MG63 (cell line): ENCODE data around the gene ESPN. TPM values are rescaled to one million over a fixed set of nuclear protein-coding genes. Genes with fewer than 3 reads are reported as not detected.
A peak's percentile ranks its signal among the peaks of the same experiment; 100 is the strongest.
"Not testable (repeated sequence)": the region's sequence is repeated elsewhere in the genome, so short reads cannot be mapped to it uniquely, and the experiment has no call there.

ENCODE experiments used
- DNase-seq: peaks from one replicate; pipeline ENCODE4 v3.0.0-alpha.2; 2020
- H3K27me3 ChIP-seq: fragments of 250-450 bp; sonication (Bioruptor Pico); 2 replicates; pipeline ENCODE4 v1.5.1; 2020; ENCODE audit warnings: mild to moderate bottlenecking, moderate library complexity
- H3K36me3 ChIP-seq: fragments of 250-450 bp; sonication (Bioruptor Pico); 2 replicates; pipeline ENCODE4 v1.5.1; 2020; ENCODE audit warnings: mild to moderate bottlenecking, moderate library complexity
- H3K4me3 ChIP-seq: fragments of 250-450 bp; sonication (Bioruptor Pico); 2 replicates; pipeline ENCODE4 v1.5.1; 2020; ENCODE audit warnings: mild to moderate bottlenecking, moderate library complexity
- H3K9me3 ChIP-seq: fragments of 250-450 bp; sonication (Bioruptor Pico); 2 replicates; pipeline ENCODE4 v1.5.1; 2020; ENCODE audit warnings: mild to moderate bottlenecking, moderate library complexity
- total RNA-seq: library from RNA; depleted of rRNA; stranded (reverse); fragments of >200 nt; shearing (Covaris generic); gene quantifications from 2 replicates; pipeline ENCODE4 v1.2.3, GENCODE V29; 2014; ENCODE audit warnings: low replicate concordance

The ESPN gene
- total RNA-seq, 1 experiment from 2014 or later = not detected

DNA sequence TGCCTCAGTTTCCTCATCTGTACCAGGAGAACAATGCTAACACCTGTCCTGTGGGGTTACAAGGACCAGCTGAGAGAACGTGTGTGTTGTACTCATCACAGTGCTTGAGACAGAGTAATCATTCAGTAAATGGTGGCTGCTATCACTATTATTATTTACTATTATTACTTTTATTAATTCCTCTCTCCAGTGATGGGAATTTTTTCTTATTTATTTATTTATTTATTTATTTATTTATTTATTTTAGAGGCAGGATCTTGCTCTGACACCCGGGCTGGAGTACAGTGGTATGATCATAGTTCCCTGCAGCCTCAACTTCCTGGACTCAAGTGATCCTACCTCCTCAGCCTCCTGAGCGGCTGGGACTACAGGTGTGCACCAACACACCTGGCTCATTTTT is 11.7 kb downstream of the ESPN start:
- not testable (repeated sequence) for H3K36me3 ChIP-seq, DNase-seq, H3K9me3 ChIP-seq, H3K4me3 ChIP-seq, H3K27me3 ChIP-seq

DNA sequence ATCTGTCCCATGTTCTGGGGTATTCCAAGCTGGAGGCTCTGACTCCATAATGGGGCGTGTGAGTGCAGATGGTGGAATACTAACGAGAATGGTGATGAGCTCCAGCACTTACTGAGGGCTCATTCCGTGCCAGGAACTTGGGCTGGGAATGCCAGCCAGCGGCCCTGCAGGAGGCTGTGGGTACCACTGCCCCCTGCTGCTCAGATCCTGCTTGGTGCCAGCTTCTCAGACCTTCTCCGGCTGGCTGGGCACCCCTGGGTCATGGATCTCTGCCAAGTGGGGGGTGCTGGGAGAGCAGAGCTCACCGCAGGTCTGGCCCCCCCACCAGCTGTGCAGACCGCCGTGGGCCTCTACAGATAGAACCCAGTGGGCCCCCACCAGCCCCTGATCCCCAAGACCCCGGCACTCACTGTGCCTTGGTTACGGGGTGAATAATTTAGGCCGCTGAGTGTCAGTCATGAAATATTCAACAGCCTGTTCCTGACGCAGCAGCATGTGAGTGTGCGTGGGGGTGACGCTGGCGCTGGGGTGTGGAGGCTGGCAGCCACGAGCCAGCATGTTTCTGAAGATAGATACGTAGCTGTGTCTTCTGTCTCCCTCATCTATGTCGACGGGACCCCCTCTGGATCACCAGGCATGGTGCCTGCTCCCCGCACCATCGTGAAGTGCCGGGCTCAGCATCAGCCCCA is 12.6 kb downstream of the ESPN start:
- peak; percentile 84 for DNase-seq
- not testable (repeated sequence) for H3K9me3 ChIP-seq

GRCh38 chr1:6438047-6438525 is 13.5 kb downstream of the ESPN start:
- Histone ChIP-seq H3K9me3 (no peaks in the 10 kb centered on the region), H3K4me3 (no peak overlapping the region), H3K27me3 (no peaks in the 10 kb centered on the region), H3K36me3 (no peaks in the 10 kb centered on the region)
- peak; percentile 55 for DNase-seq

More for the DNA sequence above, 12.6 kb downstream of the ESPN start:
- not testable (repeated sequence) for H3K27me3 ChIP-seq, H3K36me3 ChIP-seq, H3K4me3 ChIP-seq

GRCh38 chr1:6440198-6441126 is 15.9 kb downstream of the ESPN start:
- no peaks in the 10 kb centered on the region for H3K36me3 ChIP-seq
- H3K4me3 ChIP-seq = no peak overlapping the region
- H3K27me3 ChIP-seq = no peaks in the 10 kb centered on the region
- H3K9me3 ChIP-seq = no peaks in the 10 kb centered on the region
- peak; percentile 67 for DNase-seq

DNA sequence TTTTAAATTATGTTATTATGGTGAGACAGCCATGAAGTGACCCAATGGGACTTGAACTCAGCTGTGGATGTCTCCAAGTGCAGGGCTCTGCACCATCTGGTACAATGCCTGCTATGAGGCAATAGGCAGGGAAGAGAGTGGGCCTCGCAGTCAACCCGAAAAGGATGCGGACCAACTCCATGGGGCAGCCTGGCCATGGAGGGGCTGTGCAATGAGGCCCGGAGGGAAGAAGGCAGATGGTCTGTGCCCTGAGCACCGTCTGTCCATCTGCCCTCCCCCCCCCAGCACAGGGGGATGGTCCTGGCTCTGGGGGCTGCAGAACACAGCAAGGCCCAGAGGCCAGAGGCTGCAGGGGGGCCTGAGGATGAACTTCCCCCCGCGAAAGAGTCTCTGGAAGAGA is 17.0 kb downstream of the ESPN start:
- H3K36me3 ChIP-seq = no peaks in the 10 kb centered on the region
- DNase-seq = no peak
- H3K4me3 ChIP-seq = no peak overlapping the region
- no peaks in the 10 kb centered on the region for H3K27me3 ChIP-seq
- no peaks in the 10 kb centered on the region for H3K9me3 ChIP-seq

DNA sequence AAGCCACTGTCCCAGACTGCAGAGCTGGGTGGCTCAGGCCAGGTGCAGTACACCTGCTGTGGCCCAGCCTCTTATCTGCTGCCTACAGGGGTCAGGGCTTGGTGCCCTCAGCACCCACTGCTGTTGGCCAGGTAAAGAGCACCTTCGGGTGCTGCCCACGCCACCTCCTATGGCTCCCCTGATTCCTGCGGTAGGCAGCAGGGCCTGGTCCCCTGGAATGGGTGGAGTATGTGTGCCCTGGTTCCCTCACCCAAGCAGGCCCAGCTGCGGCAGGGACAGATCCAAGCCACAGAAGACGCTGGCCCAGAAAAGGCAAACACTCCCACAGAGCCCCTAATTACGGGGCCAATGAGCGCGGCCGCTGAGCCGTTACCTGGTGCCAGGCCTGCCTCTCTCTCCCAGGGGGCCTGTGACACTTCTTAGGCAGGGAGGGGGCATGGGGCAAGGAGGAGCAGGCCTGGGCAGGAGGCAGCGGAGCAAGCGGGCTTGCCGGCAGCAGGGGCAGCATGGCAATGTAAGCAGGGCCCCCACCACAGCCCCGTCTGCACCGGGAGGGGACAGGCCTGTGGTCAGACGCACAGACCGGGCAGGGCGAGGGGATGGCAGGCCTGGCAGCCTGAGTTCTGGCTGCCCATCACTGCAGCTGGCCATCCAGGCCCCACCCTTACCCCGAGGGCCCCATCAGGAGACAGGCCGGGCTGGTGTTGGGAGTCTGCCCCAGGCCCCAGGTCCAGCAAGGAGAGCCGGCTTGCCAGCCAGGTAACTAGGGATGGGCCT is 19.0 kb downstream of the ESPN start:
- Histone ChIP-seq H3K36me3 (no peaks in the 10 kb centered on the region), H3K4me3 (no peak overlapping the region), H3K27me3 (peaks cover 8% of the 10 kb centered on the region; the same call in 1 of the 2 replicates)

DNA sequence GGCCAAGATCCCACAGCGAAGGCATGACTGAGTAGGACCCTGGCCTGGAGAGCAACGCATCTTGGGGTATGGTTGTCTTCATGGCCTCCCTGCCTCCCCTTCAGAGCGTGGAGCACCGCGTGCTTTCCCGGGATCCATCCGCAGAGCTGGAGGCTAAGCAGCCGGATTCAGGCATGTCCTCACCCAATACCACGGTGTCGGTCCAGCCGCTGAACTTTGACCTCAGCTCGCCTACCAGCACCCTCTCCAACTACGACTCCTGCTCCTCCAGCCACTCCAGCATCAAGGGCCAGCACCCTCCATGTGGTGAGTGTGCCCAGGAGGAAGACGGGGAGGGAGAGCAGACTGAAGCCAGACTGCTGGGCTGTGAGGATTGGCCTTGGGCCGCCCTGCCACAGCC is 19.8 kb downstream of the ESPN start:
- no peaks in the 10 kb centered on the region for H3K9me3 ChIP-seq
- no peaks in the 10 kb centered on the region for H3K36me3 ChIP-seq
- DNase-seq = no peak
- H3K27me3 ChIP-seq = peaks cover 8% of the 10 kb centered on the region; the same call in 1 of the 2 replicates
- H3K4me3 ChIP-seq = no peak overlapping the region

More for the DNA sequence above, 19.0 kb downstream of the ESPN start:
- H3K9me3 ChIP-seq = no peaks in the 10 kb centered on the region
- DNase-seq = no peak

DNA sequence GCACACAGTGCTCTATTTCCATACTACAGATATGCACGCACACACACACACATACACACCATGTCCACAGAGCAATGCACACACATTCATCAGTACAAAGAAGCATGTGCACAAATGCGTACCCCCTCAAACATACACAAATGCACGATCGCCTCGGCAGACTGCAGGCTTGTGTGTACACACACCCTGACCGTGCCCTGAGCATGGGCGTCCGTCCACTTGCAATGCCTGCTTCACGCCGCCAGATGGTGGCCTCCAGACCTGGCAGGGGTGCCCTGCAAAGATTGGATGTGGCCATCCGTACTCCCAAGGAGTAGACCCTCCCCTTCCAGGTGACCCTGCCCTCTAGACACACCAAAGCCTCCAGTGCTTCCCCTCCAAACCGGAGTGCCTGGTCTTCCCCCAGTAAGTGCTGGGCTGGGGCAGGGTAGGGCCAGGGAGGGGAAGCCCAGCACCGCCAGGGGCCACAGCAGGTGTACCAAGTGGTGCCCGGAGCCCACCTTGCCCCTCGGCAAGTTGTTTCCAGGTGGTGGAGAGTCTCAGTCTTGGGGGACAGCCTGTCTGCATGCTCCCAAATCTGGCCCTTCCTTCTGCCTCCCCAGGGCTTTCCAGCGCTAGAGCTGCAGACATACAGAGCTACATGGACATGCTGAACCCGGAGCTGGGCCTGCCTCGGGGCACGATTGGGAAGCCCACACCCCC is 20.6 kb downstream of the ESPN start:
- H3K9me3 ChIP-seq = no peaks in the 10 kb centered on the region
- no peak overlapping the region for H3K4me3 ChIP-seq
- no peaks in the 10 kb centered on the region for H3K36me3 ChIP-seq
- no peak for DNase-seq
- H3K27me3 ChIP-seq = peaks cover 8% of the 10 kb centered on the region; the same call in 1 of the 2 replicates

GRCh38 chr1:6445929-6446328 is 21.4 kb downstream of the ESPN start:
- H3K27me3 ChIP-seq, DNase-seq, H3K4me3 ChIP-seq, H3K36me3 ChIP-seq, H3K9me3 ChIP-seq: not testable (repeated sequence)

DNA sequence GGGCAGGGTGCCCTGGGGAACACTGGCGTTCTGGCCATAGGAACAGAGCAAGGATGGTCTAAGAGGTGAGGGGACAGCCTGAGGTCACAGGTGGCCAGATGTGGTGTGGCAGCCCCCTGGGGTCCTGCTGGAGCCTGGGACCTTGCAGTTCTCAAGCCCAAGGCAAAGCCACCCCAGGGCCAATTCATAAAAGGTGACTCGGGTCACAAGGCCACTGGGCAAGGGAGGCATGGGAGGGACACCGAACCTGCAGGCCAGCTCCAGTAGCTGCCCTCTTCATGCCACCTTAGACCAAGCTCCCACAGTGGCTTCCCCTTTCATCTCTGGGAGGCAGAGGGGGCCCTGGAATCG is 22.1 kb downstream of the ESPN start:
- Histone ChIP-seq H3K4me3 (no peak overlapping the region), H3K9me3 (no peaks in the 10 kb centered on the region), H3K36me3 (no peaks in the 10 kb centered on the region), H3K27me3 (peaks cover 8% of the 10 kb centered on the region; the same call in 1 of the 2 replicates)
- no peak for DNase-seq

- H3K4me3 ChIP-seq = no peak overlapping the region
These were observed 22.6 kb downstream of the ESPN start for GRCh38 chr1:6447016-6447817.

GRCh38 chr1:6447818-6448748 is 23.5 kb downstream of the ESPN start:
- DNase-seq = no peak
- Histone ChIP-seq H3K36me3 (no peaks in the 10 kb centered on the region), H3K9me3 (no peaks in the 10 kb centered on the region), H3K27me3 (peaks cover 8% of the 10 kb centered on the region; the same call in 1 of the 2 replicates), H3K4me3 (no peak overlapping the region)

More at GRCh38 chr1:6447016-6447817, 22.6 kb downstream of the ESPN start:
- Histone ChIP-seq H3K9me3 (no peaks in the 10 kb centered on the region), H3K27me3 (peaks cover 8% of the 10 kb centered on the region; the same call in 1 of the 2 replicates), H3K36me3 (no peaks in the 10 kb centered on the region)
- no peak for DNase-seq

DNA sequence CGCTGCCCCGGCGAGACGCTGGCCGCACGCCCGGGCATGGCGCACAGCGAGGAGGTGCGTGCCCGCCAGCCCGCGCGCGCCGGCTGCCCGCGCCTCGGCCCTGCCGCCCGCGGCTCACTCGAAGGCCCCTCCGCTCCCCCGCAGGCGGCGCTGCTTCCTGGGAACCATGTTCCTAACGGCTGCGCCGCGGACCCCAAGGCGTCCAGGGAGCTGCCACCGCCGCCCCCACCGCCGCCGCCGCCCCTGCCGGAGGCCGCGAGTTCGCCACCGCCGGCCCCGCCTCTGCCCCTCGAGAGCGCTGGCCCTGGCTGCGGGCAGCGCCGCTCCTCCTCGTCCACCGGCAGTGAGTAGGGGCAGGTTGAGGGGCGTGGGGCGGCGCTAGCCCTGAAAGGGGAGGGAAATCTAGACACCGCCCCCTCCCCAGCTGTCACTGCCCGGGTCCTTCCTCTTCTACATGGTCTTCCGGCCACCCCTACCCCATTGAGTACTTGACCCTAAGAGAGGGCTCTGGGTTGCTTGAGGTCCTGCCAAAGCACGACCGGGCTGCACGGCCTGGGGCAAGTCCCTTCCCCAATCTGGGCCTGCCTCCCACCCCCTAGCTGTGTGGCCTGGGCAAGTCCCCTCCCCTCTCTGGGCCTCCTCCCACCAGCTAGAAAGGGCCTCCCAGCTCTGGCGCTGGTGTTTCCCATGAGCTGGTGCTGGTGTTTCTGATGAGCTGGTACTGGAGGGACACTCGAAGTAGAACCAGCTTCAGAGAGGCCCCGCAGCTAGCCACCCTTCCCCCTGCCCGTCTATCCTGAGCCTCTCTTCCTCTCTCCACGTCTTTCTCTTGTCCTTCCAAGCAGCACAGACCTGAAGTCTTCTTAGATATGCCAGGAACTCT is 24.4 kb downstream of the ESPN start:
- H3K9me3 ChIP-seq = no peaks in the 10 kb centered on the region
- peaks cover 8% of the 10 kb centered on the region; the same call in 1 of the 2 replicates for H3K27me3 ChIP-seq
- H3K4me3 ChIP-seq = no peak overlapping the region
- no peaks in the 10 kb centered on the region for H3K36me3 ChIP-seq
- DNase-seq = peak; percentile 68

DNA sequence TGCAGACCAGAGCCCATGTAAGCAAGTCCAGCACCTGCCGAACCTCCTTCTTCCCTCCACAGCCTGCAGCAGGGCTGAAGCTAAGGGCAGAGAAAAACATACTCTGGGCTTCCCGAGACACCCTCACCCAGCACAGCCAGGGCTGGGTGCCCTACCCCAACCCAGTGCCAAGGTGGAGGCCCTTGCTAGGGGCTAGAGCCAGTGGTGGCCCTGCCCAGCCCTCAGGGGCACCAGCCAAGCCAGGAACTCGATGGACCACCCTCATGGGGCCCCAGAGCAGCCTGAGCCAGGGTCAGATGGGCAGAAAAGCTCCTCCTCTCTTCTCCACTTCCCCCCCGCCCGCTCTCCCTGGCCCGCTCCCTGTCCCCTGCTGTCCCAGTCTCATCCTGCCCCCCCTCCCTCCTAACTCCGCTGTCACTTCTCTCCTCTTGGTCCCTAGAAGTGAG is 25.5 kb downstream of the ESPN start:
- H3K4me3 ChIP-seq = no peak overlapping the region
- H3K27me3 ChIP-seq = peaks cover 8% of the 10 kb centered on the region; the same call in 1 of the 2 replicates
- no peaks in the 10 kb centered on the region for H3K9me3 ChIP-seq
- no peak for DNase-seq
- H3K36me3 ChIP-seq = no peaks in the 10 kb centered on the region
